ENCODE results near the gene FRMD1. TPM values are rescaled to one million over a fixed set of nuclear protein-coding genes. Genes with fewer than 3 reads are reported as not detected.

Gene FRMD1
- total RNA-seq, 2 donors from 2014 or later, result 22.8 to 35.5 TPM

DNA sequence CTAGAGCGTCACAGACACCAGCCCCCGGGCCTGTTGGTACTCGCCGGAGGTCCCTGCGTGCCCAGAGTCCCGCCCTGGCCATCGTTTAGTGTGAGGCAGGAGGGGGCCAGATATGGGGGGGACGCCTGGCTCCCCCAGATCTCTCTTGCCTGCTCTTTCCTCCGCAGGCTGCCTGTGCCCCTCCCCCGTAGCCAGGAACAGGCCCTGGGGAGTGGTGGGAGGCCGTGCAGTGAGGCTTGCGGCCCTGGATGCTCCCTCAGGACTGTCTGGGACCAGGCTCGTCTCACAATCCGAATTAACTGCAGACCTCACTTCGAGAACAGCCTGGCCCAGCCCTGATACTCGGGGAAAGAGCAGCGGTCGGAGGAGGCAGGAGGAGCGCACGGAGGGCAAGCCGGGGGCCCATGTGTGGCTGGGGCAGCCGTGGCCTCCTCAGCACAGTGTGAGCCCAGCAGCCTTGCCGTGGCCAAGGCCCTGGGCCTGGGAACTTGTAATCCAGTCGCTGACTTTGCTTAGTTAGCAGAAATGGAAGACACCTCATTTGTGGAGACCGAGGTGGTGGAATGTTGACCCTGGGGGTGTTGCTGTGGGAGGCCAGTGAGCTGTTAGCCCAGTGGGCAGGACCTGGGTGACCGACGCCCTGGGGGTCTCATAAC lies 28.7 kb downstream of the FRMD1 start:
- intact Hi-C loops (cut with DNase I, micrococcal nuclease), result no loop called here
- ATAC-seq, result no peak
- DNase-seq, result no peak

- ATAC-seq (no peak), DNase-seq (no peak)
- intact Hi-C loops (cut with DNase I, micrococcal nuclease), result no loop called here
These were observed 29.2 kb downstream of the FRMD1 start for GRCh38 chr6:168049706-168050224.

DNA sequence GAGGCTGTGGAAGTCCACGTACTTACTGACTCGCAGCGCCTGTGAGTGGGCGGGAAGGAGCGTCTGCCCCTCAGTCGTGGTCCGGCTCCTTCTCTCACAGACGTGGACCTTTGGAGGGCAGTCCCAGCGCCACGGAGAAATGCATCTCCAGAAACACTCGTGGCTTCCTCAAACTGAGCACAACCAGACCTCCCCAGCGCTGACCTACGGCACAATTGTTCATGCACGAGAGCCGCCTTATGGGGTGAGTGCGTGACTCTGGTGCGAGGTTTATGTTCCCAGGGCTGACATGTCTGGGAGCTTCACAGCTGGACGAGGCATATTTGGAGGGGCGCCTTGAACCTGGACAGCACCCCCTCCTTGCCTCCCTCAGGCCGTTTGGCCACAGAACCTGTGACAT lies 29.7 kb downstream of the FRMD1 start:
- no peak for ATAC-seq

DNA sequence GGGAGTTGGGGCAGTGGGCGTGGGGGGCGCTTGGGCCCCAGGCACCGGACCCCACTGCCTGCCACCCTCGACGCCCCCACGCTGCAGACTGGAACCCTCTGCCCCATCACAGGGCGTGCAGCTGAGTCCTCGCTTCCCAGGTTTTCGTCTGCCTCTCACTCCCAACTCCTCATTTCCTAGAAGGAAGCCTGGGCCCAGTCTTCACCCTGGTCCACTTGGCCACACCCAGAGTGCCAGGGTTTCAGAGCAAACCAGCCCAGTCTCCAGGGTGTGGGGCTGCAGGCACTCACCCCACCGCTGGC lies 30.3 kb downstream of the FRMD1 start:
- intact Hi-C loops (cut with DNase I, micrococcal nuclease), result no loop called here
- DNase-seq (no peak), ATAC-seq (no peak)

More for the DNA sequence above, 29.7 kb downstream of the FRMD1 start:
- DNase-seq, result no peak
- intact Hi-C loops (cut with DNase I, micrococcal nuclease), result no loop called here

DNA sequence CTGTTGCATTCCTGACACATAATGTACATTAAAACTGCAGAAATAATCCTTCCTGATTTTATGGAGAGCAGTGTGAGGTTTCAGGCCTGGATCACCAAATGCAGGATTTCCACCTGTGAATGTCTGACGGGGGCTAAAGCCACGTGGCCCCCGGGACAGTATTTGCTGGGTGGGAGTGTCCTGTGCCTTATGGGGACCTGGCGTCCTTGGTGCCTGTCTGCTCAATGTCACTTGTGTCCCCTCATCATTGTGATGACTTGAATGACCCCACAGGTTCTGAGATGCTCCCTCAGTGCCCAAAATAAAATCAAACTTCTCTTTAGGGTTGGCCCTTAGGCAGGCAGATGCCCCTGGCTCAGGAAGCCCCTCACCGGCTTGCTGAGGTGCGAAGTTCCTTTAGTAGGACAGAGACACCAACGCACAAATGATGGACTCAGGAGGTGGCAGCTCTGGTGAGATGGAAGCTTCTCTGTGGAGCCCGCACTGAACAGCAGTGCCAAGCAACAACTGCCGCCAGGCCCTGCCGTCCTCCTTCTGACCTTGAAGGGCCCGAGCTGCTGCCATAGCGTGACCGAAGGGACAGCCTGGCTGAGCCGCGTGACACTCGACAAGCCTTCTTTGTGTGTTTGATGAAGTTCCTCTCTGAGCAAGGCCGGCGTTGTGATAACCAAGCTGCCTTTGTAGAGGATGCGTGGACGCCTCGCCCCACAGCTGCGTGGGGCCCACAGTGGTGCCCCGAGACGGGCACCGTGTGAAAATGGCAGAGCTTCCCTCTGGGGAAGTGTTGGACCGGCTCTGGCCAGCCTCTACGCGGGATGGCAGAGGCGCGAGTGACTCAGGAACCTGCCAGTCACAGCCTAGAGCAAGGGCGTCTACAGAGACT lies 30.9 kb downstream of the FRMD1 start:
- ATAC-seq (no peak), DNase-seq (no peak)
- intact Hi-C loops (cut with DNase I, micrococcal nuclease), result no loop called here

DNA sequence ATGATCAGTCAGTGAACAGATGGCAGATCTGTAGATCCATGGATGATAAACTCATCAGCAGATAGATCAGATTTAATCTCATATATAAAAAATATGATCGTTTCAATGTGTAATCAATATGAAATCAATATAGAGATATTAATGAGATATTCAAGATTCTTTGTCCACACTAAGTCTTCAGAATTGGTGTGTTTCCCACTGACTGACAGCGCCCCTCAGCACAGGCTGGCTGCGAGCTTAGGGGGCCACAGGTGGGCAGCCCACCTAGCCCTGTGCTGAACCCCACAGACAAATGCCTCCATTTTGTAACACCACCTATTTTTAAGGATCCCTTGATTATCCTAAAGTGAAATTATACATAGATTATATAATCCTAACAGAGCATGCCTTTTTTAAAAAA lies 32.3 kb downstream of the FRMD1 start:
- no peak for DNase-seq
- intact Hi-C loops (cut with DNase I, micrococcal nuclease), result no loop called here
- ATAC-seq, result no peak

- ATAC-seq (no peak), DNase-seq (no peak)
- intact Hi-C loops (cut with DNase I, micrococcal nuclease), result no loop called here
These were observed 33.0 kb downstream of the FRMD1 start for GRCh38 chr6:168045706-168046620.

DNA sequence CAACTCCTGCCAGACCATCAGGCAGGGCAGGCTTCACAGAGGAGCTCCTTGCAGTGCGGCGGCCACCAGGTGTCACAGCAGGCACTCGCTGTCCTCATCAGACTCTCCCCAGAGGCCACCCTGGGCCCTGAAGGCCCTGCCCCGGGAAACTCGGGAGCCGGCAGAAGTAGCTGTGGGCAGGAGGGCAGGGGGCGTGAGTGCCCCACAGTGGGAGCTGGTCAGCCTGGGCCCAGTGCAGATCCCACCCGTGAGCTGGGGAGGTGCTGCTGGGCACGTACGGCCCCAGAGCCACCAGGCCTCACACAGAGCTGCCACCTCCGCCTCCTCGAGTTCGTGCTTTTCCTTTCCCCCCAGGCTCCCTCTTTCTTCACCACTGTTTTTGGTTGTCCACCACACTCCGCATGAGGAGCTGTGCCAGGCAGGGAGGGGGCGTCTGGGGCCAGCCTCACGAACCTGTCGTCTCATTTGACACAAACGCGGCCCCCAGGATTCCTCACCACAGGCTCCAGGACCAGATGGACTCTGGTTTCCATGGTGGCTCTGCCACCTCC lies 33.8 kb downstream of the FRMD1 start:
- DNase-seq (no peak), ATAC-seq (peak; percentile 24)
- intact Hi-C loops (cut with DNase I, micrococcal nuclease), result no loop called here

DNA sequence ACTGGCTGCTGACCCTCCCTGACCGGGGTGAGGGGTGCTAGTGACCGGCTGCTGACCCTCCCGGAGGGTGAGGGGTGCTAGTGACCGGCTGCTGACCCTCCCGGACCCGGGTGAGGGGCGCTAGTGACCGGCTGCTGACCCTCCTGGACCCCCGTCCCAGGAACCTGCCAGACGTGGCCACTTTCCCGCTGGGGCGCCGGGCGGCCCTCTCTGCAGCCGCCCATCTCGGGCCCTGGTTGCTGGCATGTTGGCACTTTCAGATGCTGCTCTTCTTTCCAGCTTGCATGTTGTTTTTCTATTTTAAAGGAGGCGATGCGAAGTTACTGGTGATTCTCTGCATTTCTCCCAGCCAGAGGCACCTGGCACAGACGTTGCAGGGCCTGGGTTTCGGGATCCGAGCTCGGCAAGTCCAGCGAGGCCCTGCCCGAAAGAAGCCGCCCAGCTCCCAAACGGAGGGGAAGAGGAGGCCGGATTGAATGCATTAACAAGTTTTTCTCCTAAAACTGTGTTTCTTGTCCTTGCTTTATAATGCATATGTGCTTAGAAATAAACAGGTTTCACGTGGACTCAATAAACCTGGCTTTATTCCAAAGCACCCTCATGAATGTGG lies 34.4 kb downstream of the FRMD1 start:
- DNase-seq, result peak in 1 of 2 donors; percentile 14
- ATAC-seq, result no peak
- intact Hi-C loops (cut with DNase I, micrococcal nuclease), result no loop called here

- intact Hi-C loops (cut with DNase I, micrococcal nuclease), result no loop called here
- no peak for ATAC-seq
These were observed 35.1 kb downstream of the FRMD1 start for GRCh38 chr6:168043848-168044415.

DNA sequence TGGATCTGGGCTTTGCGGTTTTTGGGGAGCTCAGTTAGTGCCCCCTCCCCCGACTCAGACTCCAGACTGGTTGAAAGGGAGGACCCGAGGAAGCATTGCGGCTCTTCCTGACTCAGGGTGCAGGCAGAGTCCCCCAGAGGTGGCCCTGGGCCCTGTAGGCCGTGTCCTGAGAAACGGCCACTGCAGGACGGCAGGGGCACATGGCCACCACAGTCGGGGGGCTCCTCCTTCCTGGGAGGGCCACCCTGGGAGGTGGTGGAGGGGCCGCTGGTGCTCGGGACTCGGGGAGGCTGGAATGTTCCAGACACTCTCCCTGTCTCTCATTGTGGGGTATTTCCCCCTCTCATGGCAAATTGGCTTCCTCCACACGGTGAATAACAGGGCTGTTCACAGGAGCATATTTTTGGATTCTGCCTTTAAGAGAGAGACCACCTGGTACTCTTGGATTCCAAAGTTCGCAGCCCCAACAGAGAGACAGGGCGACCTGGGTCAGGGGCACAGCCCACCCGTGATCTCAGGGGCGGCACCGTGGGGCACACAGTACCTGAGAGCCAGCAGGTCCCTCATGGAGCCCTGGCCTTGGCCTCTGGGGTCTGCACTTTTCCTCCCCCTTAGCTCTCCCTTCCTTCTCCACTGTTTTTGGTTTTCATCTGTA lies 35.7 kb downstream of the FRMD1 start:
- DNase-seq, result peak in 1 of 2 donors; percentile 18
- no peak for ATAC-seq
- intact Hi-C loops (cut with DNase I, micrococcal nuclease), result no loop called here

More at GRCh38 chr6:168043848-168044415, 35.1 kb downstream of the FRMD1 start:
- DNase-seq, result peak in 1 of 2 donors; percentile 16

- ATAC-seq (no peak), DNase-seq (peak in 1 of 2 donors; percentile 19)
- intact Hi-C loops (cut with DNase I, micrococcal nuclease), result no loop called here
These were observed 36.4 kb downstream of the FRMD1 start for GRCh38 chr6:168042426-168043192.

GRCh38 chr6:168041928-168042327 lies 37.1 kb downstream of the FRMD1 start:
- ATAC-seq, result no peak
- peak in 1 of 2 donors; percentile 13 for DNase-seq
- intact Hi-C loops (cut with DNase I, micrococcal nuclease), result no loop called here

- peak in 1 of 2 donors; percentile 17 for DNase-seq
- intact Hi-C loops (cut with DNase I, micrococcal nuclease), result no loop called here
- ATAC-seq, result no peak
These were observed 38.0 kb downstream of the FRMD1 start for GRCh38 chr6:168040856-168041496.

DNA sequence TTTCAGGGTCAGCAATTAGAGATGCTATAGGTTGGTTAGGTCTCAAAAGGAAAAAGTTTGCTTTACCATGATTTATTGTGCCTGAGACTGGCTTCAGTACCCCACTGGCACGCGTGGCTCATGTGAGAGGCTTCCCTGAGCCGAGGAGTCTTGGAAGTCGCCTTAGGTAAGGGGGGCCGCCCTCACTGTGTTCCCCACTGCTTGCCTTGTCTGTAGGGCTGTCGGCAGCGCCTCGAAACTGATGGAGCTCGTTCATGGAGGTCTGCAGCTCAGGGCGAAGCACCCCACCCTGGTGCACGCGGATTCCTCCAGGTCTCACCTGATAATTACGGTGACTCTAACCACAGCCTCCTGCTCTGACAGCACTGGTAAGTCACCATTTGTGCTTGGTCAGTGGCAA lies 39.2 kb downstream of the FRMD1 start:
- DNase-seq (peak in 1 of 2 donors; percentile 22), ATAC-seq (no peak)
- intact Hi-C loops (cut with DNase I, micrococcal nuclease), result no loop called here

DNA sequence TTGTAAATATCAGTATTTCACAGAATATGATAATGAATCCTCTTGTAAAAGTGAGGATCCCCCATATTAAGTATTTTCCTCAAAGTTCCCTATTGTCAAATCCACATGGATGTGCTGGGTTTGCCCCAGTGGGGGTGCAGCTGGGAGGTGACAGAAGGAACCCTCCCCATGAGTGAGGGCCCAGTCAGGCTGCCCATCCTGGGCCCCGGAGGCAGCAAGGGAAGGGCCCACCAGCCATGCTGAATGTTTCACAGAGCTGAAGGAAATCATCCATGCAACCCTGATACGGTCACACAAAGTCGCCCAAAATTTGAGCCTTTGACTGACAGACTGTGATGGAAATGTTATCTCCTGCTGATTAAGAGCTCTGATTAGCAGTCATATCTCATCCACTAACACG lies 39.7 kb downstream of the FRMD1 start:
- intact Hi-C loops (cut with DNase I, micrococcal nuclease), result no loop called here
- no peak for ATAC-seq
- DNase-seq, result peak in 1 of 2 donors; percentile 13

Data from left colon (tissue), 2 donors.